ENCODE data around the gene CHD9NB. TPM values are rescaled to one million over a fixed set of nuclear protein-coding genes. Genes with fewer than 3 reads are reported as not detected.

The CHD9NB gene
- polyA plus RNA-seq, 2 of the 4 experiments (the other 2 are of a cell fraction), result 2.0 to 2.8 TPM

DNA sequence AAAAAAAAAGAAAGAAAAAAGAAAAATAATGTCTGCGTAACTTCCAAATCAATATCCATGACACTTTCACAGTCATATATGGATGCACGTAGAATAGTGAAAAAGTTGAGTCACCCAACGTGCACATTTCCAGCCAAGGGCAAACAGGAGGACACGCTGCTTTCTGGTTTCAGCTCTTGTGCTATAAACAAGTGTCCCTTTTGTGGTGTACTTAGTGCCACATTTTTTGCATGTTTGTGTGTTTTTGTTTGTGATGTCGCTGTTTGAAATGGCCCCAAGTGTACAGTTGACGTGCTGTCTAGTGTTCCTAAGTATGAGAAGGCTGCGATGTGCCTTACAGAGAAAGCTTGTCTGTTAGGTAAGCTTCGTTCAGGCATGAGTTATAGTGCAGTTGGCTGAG is 5.0 kb upstream of the CHD9NB start:
- WGBS (ENCODE audit: missing lambda C conversion rate), result 92% methylated on average over 8 of the region's 8 CpGs

GRCh38 chr16:53056392-53056881 is 3.7 kb upstream of the CHD9NB start:
- peak overlapping the region; percentile 92 for H3K4me2 ChIP-seq
- peaks cover 59% of the 10 kb centered on the region for H3K4me1 ChIP-seq
- no peak for FAIRE-seq
- CTCF ChIA-PET, result interaction anchor here (0.6 to 5.2 kb wide), 12 partner anchors 9 to 242 kb away, joined by 3 to 49 read pairs (median 16); no protein-coding TSS in a partner anchor
- H3K4me3 ChIP-seq, result peak overlapping the region; percentile 53; the same call in 2 of the 3 replicates
- no peaks in the 10 kb centered on the region for H3K9me3 ChIP-seq
- DNase-seq (ENCODE audit: low read depth in 1 of 2, low spot score in 1 of 2), result no peak
- 81% methylated on average over 8 of the region's 8 CpGs for WGBS (ENCODE audit: missing lambda C conversion rate)
- POLR2A ChIA-PET, result interaction anchor here (1.0 to 1.9 kb wide), 2 partner anchors 23 to 74 kb away, joined by 6 to 14 read pairs; no protein-coding TSS in a partner anchor
- H3K27ac ChIP-seq, result peak overlapping the region; percentile 96 to 98
- no peak for ATAC-seq
- no peak for TF ChIP-seq CBX8 (IDR thresholded peaks at IDR 0.05)
- TF ChIP-seq MAZ (IDR thresholded peaks at IDR 0.05; ENCODE audit: borderline replicate concordance, low read depth, low read length), result no peak
- no peak for TF ChIP-seq SREBF2 (IDR thresholded peaks at IDR 0.05)
- TF ChIP-seq HOXA7 (CRISPR knock-in tag; IDR thresholded peaks at IDR 0.05), result no peak
- TF ChIP-seq, protein P1, sequence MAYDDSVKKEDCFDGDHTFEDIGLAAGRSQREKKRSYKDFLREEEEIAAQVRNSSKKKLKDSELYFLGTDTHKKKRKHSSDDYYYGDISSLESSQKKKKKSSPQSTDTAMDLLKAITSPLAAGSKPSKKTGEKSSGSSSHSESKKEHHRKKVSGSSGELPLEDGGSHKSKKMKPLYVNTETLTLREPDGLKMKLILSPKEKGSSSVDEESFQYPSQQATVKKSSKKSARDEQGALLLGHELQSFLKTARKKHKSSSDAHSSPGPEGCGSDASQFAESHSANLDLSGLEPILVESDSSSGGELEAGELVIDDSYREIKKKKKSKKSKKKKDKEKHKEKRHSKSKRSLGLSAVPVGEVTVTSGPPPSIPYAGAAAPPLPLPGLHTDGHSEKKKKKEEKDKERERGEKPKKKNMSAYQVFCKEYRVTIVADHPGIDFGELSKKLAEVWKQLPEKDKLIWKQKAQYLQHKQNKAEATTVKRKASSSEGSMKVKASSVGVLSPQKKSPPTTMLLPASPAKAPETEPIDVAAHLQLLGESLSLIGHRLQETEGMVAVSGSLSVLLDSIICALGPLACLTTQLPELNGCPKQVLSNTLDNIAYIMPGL (CRISPR knock-in tag; IDR thresholded peaks at IDR 0.05; ENCODE audit: borderline replicate concordance), result no peak
- TF ChIP-seq NR3C1 (IDR thresholded peaks at IDR 0.05), result no peak
- TF ChIP-seq ZNF302 (CRISPR knock-in tag; IDR thresholded peaks at IDR 0.05), result no peak
- TF ChIP-seq HEYL (CRISPR knock-in tag; IDR thresholded peaks at IDR 0.05), result no peak
- no peak for TF ChIP-seq KDM5A (IDR thresholded peaks at IDR 0.05)
- TF ChIP-seq NFE2L2 (conservative IDR thresholded peaks at IDR 0.05; ENCODE audit: low read length), result no peak
- TF ChIP-seq MAFK (IDR thresholded peaks at IDR 0.05; ENCODE audit: partially characterized antibody), result no peak
- TF ChIP-seq CHD2 (IDR thresholded peaks at IDR 0.05; ENCODE audit: low read length, partially characterized antibody), result no peak
- no peak for TF ChIP-seq CHD4 (IDR thresholded peaks at IDR 0.05; ENCODE audit: borderline replicate concordance)
- no peak for TF ChIP-seq EP300 (IDR thresholded peaks at IDR 0.05)
- TF ChIP-seq TFCP2L1 (CRISPR knock-in tag; IDR thresholded peaks at IDR 0.05), result no peak
- no peak for TF ChIP-seq MAX (IDR thresholded peaks at IDR 0.05)

More for the DNA sequence above, 5.0 kb upstream of the CHD9NB start:
- no peak for TF ChIP-seq NFE2L2 (conservative IDR thresholded peaks at IDR 0.05; ENCODE audit: low read length)
- TF ChIP-seq, protein P2, sequence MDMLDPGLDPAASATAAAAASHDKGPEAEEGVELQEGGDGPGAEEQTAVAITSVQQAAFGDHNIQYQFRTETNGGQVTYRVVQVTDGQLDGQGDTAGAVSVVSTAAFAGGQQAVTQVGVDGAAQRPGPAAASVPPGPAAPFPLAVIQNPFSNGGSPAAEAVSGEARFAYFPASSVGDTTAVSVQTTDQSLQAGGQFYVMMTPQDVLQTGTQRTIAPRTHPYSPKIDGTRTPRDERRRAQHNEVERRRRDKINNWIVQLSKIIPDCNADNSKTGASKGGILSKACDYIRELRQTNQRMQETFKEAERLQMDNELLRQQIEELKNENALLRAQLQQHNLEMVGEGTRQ (IDR thresholded peaks at IDR 0.05), result no peak
- TF ChIP-seq NR3C1 (IDR thresholded peaks at IDR 0.05), result no peak
- TF ChIP-seq RFX5 (IDR thresholded peaks at IDR 0.05), result no peak
- TF ChIP-seq PHF8 (IDR thresholded peaks at IDR 0.05; ENCODE audit: borderline replicate concordance, low read depth), result no peak
- no peak for TF ChIP-seq REST (IDR thresholded peaks at IDR 0.05)
- no peak for TF ChIP-seq HOXB13 (CRISPR knock-in tag; IDR thresholded peaks at IDR 0.05; ENCODE audit: low read depth)
- TF ChIP-seq CTCF (IDR thresholded peaks at IDR 0.05), result no peak
- TF ChIP-seq JUN (IDR thresholded peaks at IDR 0.05), result no peak
- no peak for TF ChIP-seq EHF (CRISPR knock-in tag; IDR thresholded peaks at IDR 0.05)
- TF ChIP-seq HOXB5 (CRISPR knock-in tag; IDR thresholded peaks at IDR 0.05), result no peak
- no peak for TF ChIP-seq SMC3 (IDR thresholded peaks at IDR 0.05)
- Histone ChIP-seq H3K9me3 (no peaks in the 10 kb centered on the region), H3K4me3 (no peak overlapping the region), H3K4me2 (no peak overlapping the region; the same call in 2 of the 3 replicates), H3K27ac (no peak overlapping the region; a peak in 1 of 6 replicates), H3K4me1 (peaks cover 57% of the 10 kb centered on the region)
- no peak for ATAC-seq
- POLR2A ChIA-PET, result interaction anchor here (0.7 kb wide), 1 partner anchor 114 kb away, joined by 3 read pairs; no protein-coding TSS in a partner anchor
- no peak for FAIRE-seq
- no peak for DNase-seq (ENCODE audit: low read depth in 1 of 2, low spot score in 1 of 2)
- CTCF ChIA-PET, result interaction anchor here (0.9 to 5.2 kb wide), 5 partner anchors 44 to 226 kb away, joined by 3 to 49 read pairs (median 12); no protein-coding TSS in a partner anchor
